Measurements from ENCODE around the gene DCAF7.
A peak's percentile ranks its signal among the peaks of the same experiment; 100 is the strongest.

GRCh38 chr17:63523253-63523855 is 26.9 kb upstream of the DCAF7 start, which contains the start of gene KCNH6:
- no peak for TF ChIP-seq CTCF (IDR thresholded peaks at IDR 0.05)
- TF ChIP-seq POLR2A (IDR thresholded peaks at IDR 0.05) = peak in 1 of 2 donors; percentile 25

All from Peyer's patch (tissue), 4 donors.